Astrocyte (in vitro differentiated cells and primary cell): ENCODE data around the gene PCSK2. TPM values are rescaled to one million over a fixed set of nuclear protein-coding genes. Genes with fewer than 3 reads are reported as not detected.

ENCODE experiments used
- DNase-seq: peaks from one replicate; pipeline ENCODE4 v3.0.0-alpha.2; 2010; ENCODE audit warnings: low read depth
- FAIRE-seq: peaks from 2 replicates; lab custom pipeline; 2011; peaks lifted over from hg19 to GRCh38; lab: Jason Lieb, UNC
- H2AFZ ChIP-seq: 2 replicates; pipeline ENCODE4 v1.6.0; 2012; ENCODE audit warnings: low read depth, low read length, inconsistent platforms
- H3K27ac ChIP-seq: 2 replicates; pipeline ENCODE4 v1.5.1; 2011; ENCODE audit warnings: low read depth, low read length, inconsistent platforms
- H3K27me3 ChIP-seq: 2 replicates; pipeline ENCODE4 v1.6.0; 2011; ENCODE audit warnings: low read length, inconsistent platforms; ENCODE audit not compliant: insufficient read depth
- H3K36me3 ChIP-seq: 2 replicates; pipeline ENCODE4 v1.5.1; 2011; ENCODE audit warnings: low read length, inconsistent platforms; ENCODE audit not compliant: insufficient read depth
- H3K4me1 ChIP-seq: 2 replicates; pipeline ENCODE4 v1.5.1; 2011; ENCODE audit warnings: low read length, inconsistent platforms; ENCODE audit not compliant: insufficient read depth
- H3K4me2 ChIP-seq: 2 replicates; pipeline ENCODE4 v1.6.0; 2012; ENCODE audit warnings: low read length, inconsistent platforms
- H3K4me3 ChIP-seq: 2 replicates; pipeline ENCODE4 v1.5.1; 2011; ENCODE audit warnings: low read depth, mild to moderate bottlenecking, low read length, inconsistent platforms; ENCODE audit not compliant: insufficient read depth
- H3K79me2 ChIP-seq: 2 replicates; pipeline ENCODE4 v1.6.0; 2012; ENCODE audit warnings: mild to moderate bottlenecking, low read length, inconsistent platforms; ENCODE audit not compliant: insufficient read depth
- H3K9ac ChIP-seq: 2 replicates; pipeline ENCODE4 v1.6.0; 2012; ENCODE audit warnings: mild to moderate bottlenecking, low read length, inconsistent platforms
- H3K9me3 ChIP-seq: 2 replicates; pipeline ENCODE4 v1.5.1; 2012; ENCODE audit warnings: low read depth, mild to moderate bottlenecking, low read length, inconsistent platforms; ENCODE audit not compliant: insufficient read depth
- H4K20me1 ChIP-seq: 2 replicates; pipeline ENCODE4 v1.6.0; 2012; ENCODE audit warnings: low read length, inconsistent platforms; ENCODE audit not compliant: insufficient read depth
- H3K27ac Mint-ChIP-seq: one replicate; pipeline ENCODE4 v1.8.0; 2021; ENCODE audit warnings: mild to moderate bottlenecking, mixed read lengths; ENCODE audit not compliant: unreplicated experiment
- H3K27me3 Mint-ChIP-seq: one replicate; pipeline ENCODE4 v1.8.0; 2021; ENCODE audit warnings: low read depth, mixed read lengths; ENCODE audit not compliant: unreplicated experiment
- H3K36me3 Mint-ChIP-seq: one replicate; pipeline ENCODE4 v1.8.0; 2021; ENCODE audit warnings: low read depth, mixed read lengths; ENCODE audit not compliant: unreplicated experiment
- H3K4me1 Mint-ChIP-seq: one replicate; pipeline ENCODE4 v1.8.0; 2021; ENCODE audit warnings: low read depth, mixed read lengths; ENCODE audit not compliant: unreplicated experiment
- H3K4me3 Mint-ChIP-seq: one replicate; pipeline ENCODE4 v1.8.0; 2021; ENCODE audit warnings: mild to moderate bottlenecking, moderate library complexity, mixed read lengths; ENCODE audit not compliant: unreplicated experiment
- H3K9me3 Mint-ChIP-seq: one replicate; pipeline ENCODE4 v1.8.0; 2021; ENCODE audit warnings: mild to moderate bottlenecking, mixed read lengths; ENCODE audit not compliant: unreplicated experiment
- EZH2 ChIP-seq: IDR thresholded peaks from 2 replicates; pipeline ENCODE4 v1.6.1; 2012; ENCODE audit warnings: mild to moderate bottlenecking, low read length, inconsistent platforms; ENCODE audit not compliant: insufficient read depth
- total RNA-seq: library from RNA; stranded (reverse); gene quantifications from 2 replicates; pipeline ENCODE4 v1.2.1, GENCODE V29; 2021
- TF ChIP-seq, protein P1 (sequence below): IDR thresholded peaks from 2 replicates; pipeline ENCODE4 v1.5.1; 2011; ENCODE audit warnings: low read depth, mild to moderate bottlenecking, inconsistent platforms, low read length, moderate library complexity; ENCODE audit not compliant: insufficient read depth

PCSK2 gene
- total RNA-seq, 1 donor from 2014 or later = not detected

DNA sequence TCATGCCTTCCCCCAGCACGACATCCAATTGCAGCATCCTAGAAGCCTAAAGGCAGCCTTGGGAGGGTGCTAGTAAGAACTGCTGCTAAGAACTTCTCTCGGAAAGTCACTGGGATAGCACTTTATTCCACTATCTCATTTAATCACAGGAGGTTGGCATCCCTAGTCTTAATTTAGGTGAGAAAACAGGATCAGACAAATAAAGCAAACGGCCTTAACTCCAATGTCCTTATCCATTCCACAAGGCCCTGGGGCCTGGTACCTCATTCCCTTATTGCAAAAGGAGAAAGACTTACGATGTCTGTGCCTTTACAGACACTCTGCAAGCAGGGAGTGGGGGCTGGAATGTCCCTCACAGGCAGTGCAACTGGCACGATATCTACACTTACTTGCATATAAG lies 243.7 kb downstream of the PCSK2 start:
- Mint-ChIP-seq H3K27me3 (peaks cover 2% of the 10 kb centered on the region), H3K4me1 (no peaks in the 10 kb centered on the region), H3K4me3 (no peak overlapping the region), H3K9me3 (peaks cover 2% of the 10 kb centered on the region), H3K36me3 (no peaks in the 10 kb centered on the region), H3K27ac (no peak overlapping the region)
- Histone ChIP-seq H3K79me2 (no peaks in the 10 kb centered on the region), H3K9ac (no peak overlapping the region), H4K20me1 (no peaks in the 10 kb centered on the region), H3K27me3 (no peaks in the 10 kb centered on the region), H3K9me3 (no peaks in the 10 kb centered on the region), H3K4me1 (no peaks in the 10 kb centered on the region), H3K27ac (no peak overlapping the region), H3K4me3 (no peak overlapping the region), H3K36me3 (no peaks in the 10 kb centered on the region), H3K4me2 (no peak overlapping the region), H2AFZ (no peak overlapping the region)
- FAIRE-seq (no peak), DNase-seq (no peak)
- TF ChIP-seq, protein P1, sequence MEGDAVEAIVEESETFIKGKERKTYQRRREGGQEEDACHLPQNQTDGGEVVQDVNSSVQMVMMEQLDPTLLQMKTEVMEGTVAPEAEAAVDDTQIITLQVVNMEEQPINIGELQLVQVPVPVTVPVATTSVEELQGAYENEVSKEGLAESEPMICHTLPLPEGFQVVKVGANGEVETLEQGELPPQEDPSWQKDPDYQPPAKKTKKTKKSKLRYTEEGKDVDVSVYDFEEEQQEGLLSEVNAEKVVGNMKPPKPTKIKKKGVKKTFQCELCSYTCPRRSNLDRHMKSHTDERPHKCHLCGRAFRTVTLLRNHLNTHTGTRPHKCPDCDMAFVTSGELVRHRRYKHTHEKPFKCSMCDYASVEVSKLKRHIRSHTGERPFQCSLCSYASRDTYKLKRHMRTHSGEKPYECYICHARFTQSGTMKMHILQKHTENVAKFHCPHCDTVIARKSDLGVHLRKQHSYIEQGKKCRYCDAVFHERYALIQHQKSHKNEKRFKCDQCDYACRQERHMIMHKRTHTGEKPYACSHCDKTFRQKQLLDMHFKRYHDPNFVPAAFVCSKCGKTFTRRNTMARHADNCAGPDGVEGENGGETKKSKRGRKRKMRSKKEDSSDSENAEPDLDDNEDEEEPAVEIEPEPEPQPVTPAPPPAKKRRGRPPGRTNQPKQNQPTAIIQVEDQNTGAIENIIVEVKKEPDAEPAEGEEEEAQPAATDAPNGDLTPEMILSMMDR = no peak
- TF ChIP-seq EZH2 = no peak

DNA sequence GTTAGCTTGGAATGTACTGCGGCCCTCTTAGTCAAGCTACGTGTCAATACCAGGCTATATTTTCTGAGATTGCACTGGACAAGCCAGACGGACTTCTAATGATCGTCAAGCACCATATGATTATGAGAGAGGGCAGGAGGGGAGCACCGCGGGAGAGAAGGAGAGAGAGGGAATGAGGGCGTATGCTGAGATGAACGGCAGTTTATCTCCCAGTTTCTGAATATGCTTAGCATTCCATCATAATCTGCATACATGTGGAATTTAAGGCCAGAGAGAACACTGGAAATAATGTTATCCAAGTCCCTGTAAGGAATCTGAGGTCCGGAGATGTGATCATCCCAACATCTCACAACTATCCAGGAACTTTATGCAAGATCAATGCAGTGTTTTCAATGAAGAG lies 244.1 kb downstream of the PCSK2 start:
- H3K4me3 Mint-ChIP-seq = no peak overlapping the region
- H3K36me3 ChIP-seq = no peaks in the 10 kb centered on the region
- no peaks in the 10 kb centered on the region for H3K9me3 ChIP-seq
- no peak overlapping the region for H2AFZ ChIP-seq
- no peak for TF ChIP-seq EZH2
- TF ChIP-seq, protein P1 = no peak
- H3K27me3 Mint-ChIP-seq = peaks cover 2% of the 10 kb centered on the region
- peaks cover 2% of the 10 kb centered on the region for H3K9me3 Mint-ChIP-seq
- no peaks in the 10 kb centered on the region for H3K36me3 Mint-ChIP-seq
- no peaks in the 10 kb centered on the region for H3K4me1 Mint-ChIP-seq
- H3K27me3 ChIP-seq = no peaks in the 10 kb centered on the region
- FAIRE-seq (no peak), DNase-seq (no peak)
- no peaks in the 10 kb centered on the region for H3K79me2 ChIP-seq
- H3K4me3 ChIP-seq = no peak overlapping the region
- no peak overlapping the region for H3K9ac ChIP-seq
- no peaks in the 10 kb centered on the region for H3K4me1 ChIP-seq
- H3K27ac ChIP-seq = no peak overlapping the region
- no peak overlapping the region for H3K4me2 ChIP-seq
- H3K27ac Mint-ChIP-seq = no peak overlapping the region
- H4K20me1 ChIP-seq = no peaks in the 10 kb centered on the region

DNA sequence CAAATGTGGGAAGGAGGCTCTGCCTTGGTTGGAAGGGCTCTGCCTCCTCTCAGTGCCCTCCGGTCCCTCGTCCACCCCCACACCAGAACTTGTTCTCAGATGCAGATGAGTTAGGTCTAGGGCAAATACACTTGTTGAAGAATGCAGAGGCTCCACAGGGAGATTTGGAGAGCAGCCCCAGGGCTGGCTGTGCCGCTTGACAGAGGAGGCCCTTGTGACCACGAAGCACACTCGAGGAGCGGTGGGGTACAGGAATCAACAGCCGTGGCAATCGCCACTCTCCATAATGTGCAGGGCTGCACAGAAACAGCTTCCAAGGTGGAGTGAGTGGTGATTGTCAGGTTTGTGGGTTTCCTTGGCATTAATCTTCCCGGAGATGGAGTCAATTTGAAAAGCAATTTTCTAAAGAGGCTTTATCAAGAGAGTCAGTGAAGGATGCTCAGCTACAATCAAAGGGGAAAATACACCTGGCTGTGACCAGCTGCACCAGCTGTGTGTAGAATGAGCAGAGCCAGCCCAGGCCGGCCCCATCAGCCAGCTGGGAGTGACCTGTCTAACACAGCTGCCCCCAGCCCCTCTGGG lies 244.9 kb downstream of the PCSK2 start:
- Histone ChIP-seq H3K27ac (no peak overlapping the region), H3K4me1 (no peaks in the 10 kb centered on the region), H3K9me3 (no peaks in the 10 kb centered on the region), H3K9ac (no peak overlapping the region), H3K36me3 (no peaks in the 10 kb centered on the region), H3K79me2 (no peaks in the 10 kb centered on the region), H3K4me3 (no peak overlapping the region), H4K20me1 (no peaks in the 10 kb centered on the region), H3K27me3 (no peaks in the 10 kb centered on the region), H2AFZ (no peak overlapping the region), H3K4me2 (no peak overlapping the region)
- no peak overlapping the region for H3K4me3 Mint-ChIP-seq
- DNase-seq = no peak
- peaks cover 2% of the 10 kb centered on the region for H3K9me3 Mint-ChIP-seq
- H3K4me1 Mint-ChIP-seq = no peaks in the 10 kb centered on the region
- peaks cover 2% of the 10 kb centered on the region for H3K27me3 Mint-ChIP-seq
- no peak for FAIRE-seq
- TF ChIP-seq EZH2 = no peak
- TF ChIP-seq, protein P1 = no peak
- H3K27ac Mint-ChIP-seq = no peak overlapping the region
- no peaks in the 10 kb centered on the region for H3K36me3 Mint-ChIP-seq
